GM12891 (cell line): ENCODE results near the gene PSMB1.

Experiments used
- DNase-seq: peaks from one replicate; pipeline ENCODE4 v3.0.0; 2011; ENCODE audit warnings: low spot score; ENCODE audit not compliant: insufficient read length
- FAIRE-seq: peaks from 2 replicates; lab custom pipeline; 2011; peaks lifted over from hg19 to GRCh38; lab: Jason Lieb, UNC
- PAX5 ChIP-seq: IDR thresholded peaks from 2 replicates; pipeline ENCODE4 v1.6.1; 2011; ENCODE audit warnings: low read length, moderate library complexity, mild to moderate bottlenecking; ENCODE audit not compliant: insufficient read depth, severe bottlenecking
- POLR2A ChIP-seq: IDR thresholded peaks from 2 replicates; pipeline ENCODE4 v1.6.1; 2011; ENCODE audit warnings: low read depth, low read length, control low read depth
- POLR2AphosphoS5 ChIP-seq: IDR thresholded peaks from 2 replicates; pipeline ENCODE4 v1.6.1; 2011; ENCODE audit warnings: low read depth, low read length, control low read depth
- POU2F2 ChIP-seq: IDR thresholded peaks from 2 replicates; pipeline ENCODE4 v1.6.1; 2011; ENCODE audit warnings: low read depth, mild to moderate bottlenecking, control low read depth, low read length, moderate library complexity
- SPI1 ChIP-seq: IDR thresholded peaks from 2 replicates; pipeline ENCODE4 v1.6.1; 2011; ENCODE audit warnings: low read depth, low read length, control low read depth
- TAF1 ChIP-seq: IDR thresholded peaks from 2 replicates; pipeline ENCODE4 v1.6.1; 2011; ENCODE audit warnings: low read depth, low read length, control low read depth

PSMB1 gene

GRCh38 chr6:170485159-170485558 is 67.9 kb downstream of the PSMB1 start:
- DNase-seq (no peak), FAIRE-seq (no peak)
- TF ChIP-seq TAF1 (no peak), POLR2AphosphoS5 (no peak), PAX5 (no peak), SPI1 (no peak), POLR2A (no peak), POU2F2 (no peak)
